PC-3 (cell line): ENCODE data around the gene ZBTB11.

ENCODE experiments used
- EZH2 ChIP-seq: fragments of 300-600 bp; sonication (generic); IDR thresholded peaks from one replicate; pipeline ENCODE4 v1.6.1; 2017; ENCODE audit warnings: antibody characterized with exemption, mild to moderate bottlenecking, low read length; ENCODE audit not compliant: unreplicated experiment
- EZH2phosphoT487 ChIP-seq: fragments of 300-600 bp; sonication (generic); IDR thresholded peaks from 2 replicates; pipeline ENCODE4 v1.6.1; 2018; ENCODE audit warnings: mild to moderate bottlenecking, antibody characterized with exemption, low read length, borderline replicate concordance
- TF ChIP-seq, protein P1 (sequence below): fragments of 300-600 bp; sonication (generic); conservative IDR thresholded peaks from 2 replicates; pipeline ENCODE4 v1.5.1; 2017; ENCODE audit warnings: antibody characterized with exemption, low read depth, mild to moderate bottlenecking, low read length

DNA sequence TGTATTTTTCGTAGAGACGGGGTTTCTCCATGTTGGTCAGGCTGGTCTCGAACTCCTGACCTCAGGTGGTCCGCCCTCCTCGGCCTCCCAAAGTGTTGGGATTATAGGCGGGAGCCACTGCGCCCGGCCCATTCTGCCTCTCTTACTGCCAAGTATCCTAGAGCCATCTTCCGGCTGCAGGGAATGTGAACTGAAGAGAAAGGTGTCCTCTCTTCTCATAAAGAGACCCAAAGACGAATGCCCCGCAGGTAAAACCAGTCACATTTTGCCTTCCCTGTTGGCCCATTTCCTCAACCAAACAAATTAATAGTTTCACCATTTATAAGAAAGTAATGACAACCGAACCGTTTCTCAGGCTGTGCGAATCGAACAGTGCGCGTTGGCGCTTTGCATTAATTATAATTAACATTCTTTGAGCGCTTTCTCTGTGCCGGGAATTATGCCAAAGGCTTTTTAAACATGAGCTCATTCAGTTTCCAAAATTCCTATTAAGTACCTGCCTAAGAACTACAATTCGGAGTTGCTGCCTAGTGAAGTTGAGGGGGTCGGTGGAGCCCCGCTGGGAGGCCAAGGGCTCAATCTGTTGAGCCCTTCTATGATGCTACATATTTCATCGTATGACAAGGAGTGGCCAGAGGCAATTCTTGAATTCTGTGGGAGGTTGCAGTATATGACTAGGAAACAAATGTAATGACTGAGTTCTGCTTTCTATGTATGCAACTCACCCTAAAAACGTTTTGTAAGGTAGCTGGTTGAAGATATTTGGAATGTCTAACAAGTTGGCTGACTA lies 10.4 kb upstream of the ZBTB11 start:
- TF ChIP-seq, protein P1, sequence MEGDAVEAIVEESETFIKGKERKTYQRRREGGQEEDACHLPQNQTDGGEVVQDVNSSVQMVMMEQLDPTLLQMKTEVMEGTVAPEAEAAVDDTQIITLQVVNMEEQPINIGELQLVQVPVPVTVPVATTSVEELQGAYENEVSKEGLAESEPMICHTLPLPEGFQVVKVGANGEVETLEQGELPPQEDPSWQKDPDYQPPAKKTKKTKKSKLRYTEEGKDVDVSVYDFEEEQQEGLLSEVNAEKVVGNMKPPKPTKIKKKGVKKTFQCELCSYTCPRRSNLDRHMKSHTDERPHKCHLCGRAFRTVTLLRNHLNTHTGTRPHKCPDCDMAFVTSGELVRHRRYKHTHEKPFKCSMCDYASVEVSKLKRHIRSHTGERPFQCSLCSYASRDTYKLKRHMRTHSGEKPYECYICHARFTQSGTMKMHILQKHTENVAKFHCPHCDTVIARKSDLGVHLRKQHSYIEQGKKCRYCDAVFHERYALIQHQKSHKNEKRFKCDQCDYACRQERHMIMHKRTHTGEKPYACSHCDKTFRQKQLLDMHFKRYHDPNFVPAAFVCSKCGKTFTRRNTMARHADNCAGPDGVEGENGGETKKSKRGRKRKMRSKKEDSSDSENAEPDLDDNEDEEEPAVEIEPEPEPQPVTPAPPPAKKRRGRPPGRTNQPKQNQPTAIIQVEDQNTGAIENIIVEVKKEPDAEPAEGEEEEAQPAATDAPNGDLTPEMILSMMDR, result no peak
- TF ChIP-seq EZH2 (no peak), EZH2phosphoT487 (no peak)
